ENCODE data around the gene NOPCHAP1. TPM values are rescaled to one million over a fixed set of nuclear protein-coding genes. Genes with fewer than 3 reads are reported as not detected.

NOPCHAP1 gene
- total RNA-seq, 1 experiment from 2014 or later, result 49.3 TPM

- Histone ChIP-seq H3K14ac (ENCODE audit: insufficient read depth, low read length) (no peak overlapping the region), H4K8ac (replicated peaks; ENCODE audit: insufficient read length, low read depth, low read length) (no peak overlapping the region), H2BK120ac (ENCODE audit: low read depth, low read length, poor library complexity, severe bottlenecking) (no peak overlapping the region), H3K79me1 (ENCODE audit: insufficient read depth, low read depth, low read length, poor library complexity, severe bottlenecking) (no peaks in the 10 kb centered on the region), H3K18ac (ENCODE audit: insufficient read length, low read depth, low read length) (no peak overlapping the region), H2BK5ac (ENCODE audit: insufficient read length, low read length) (no peak overlapping the region), H3K9me3 (ENCODE audit: control insufficient read depth, low read depth, low read length) (no peaks in the 10 kb centered on the region), H3K79me2 (ENCODE audit: insufficient read depth, low read length) (no peaks in the 10 kb centered on the region), H3K4ac (ENCODE audit: low read depth, low read length) (no peak overlapping the region), H3K23ac (ENCODE audit: insufficient read length, low read depth, low read length) (no peak overlapping the region), H2AK5ac (ENCODE audit: insufficient read length, low read length) (no peak overlapping the region), H2BK20ac (ENCODE audit: low read depth, low read length, poor library complexity, severe bottlenecking) (no peak overlapping the region), H3K56ac (ENCODE audit: insufficient read length, low read depth, low read length) (no peak overlapping the region), H2BK15ac (ENCODE audit: low read depth, low read length) (no peak overlapping the region), H4K5ac (ENCODE audit: insufficient read length, low read depth, low read length) (no peak overlapping the region), H2BK12ac (ENCODE audit: insufficient read length, low read depth, low read length) (no peak overlapping the region), H3K9ac (ENCODE audit: extremely low read depth, insufficient read length, low read length) (no peak overlapping the region), H3K4me1 (ENCODE audit: insufficient read depth, low read length) (no peaks in the 10 kb centered on the region), H4K20me1 (ENCODE audit: control insufficient read depth, insufficient read depth, insufficient read length) (no peaks in the 10 kb centered on the region), H2AFZ (ENCODE audit: low read length) (no peak overlapping the region), H3T11ph (ENCODE audit: low read length) (no peak overlapping the region), H4K91ac (ENCODE audit: insufficient read length, low read depth, low read length) (no peak overlapping the region), H3K4me2 (ENCODE audit: insufficient read depth, insufficient read length, low read length) (no peak overlapping the region), H3K27me3 (ENCODE audit: insufficient read depth, low read length) (no peaks in the 10 kb centered on the region), H3K27ac (ENCODE audit: insufficient read length, low read depth, low read length) (no peak overlapping the region), H3K23me2 (ENCODE audit: insufficient read length, low read depth, low read length, poor library complexity, severe bottlenecking) (no peaks in the 10 kb centered on the region)
- H3K27me3 Mint-ChIP-seq (ENCODE audit: low read depth), result no peaks in the 10 kb centered on the region
- no CpG with 5 or more reads among the region's 4 CpGs for WGBS (ENCODE audit: extremely low coverage, insufficient read length, low lambda C conversion rate)
- no peak overlapping the region for H3K27ac Mint-ChIP-seq
- no peak for DNase-seq
- TF ChIP-seq CTCF (conservative IDR thresholded peaks at IDR 0.05), result no peak
- H3K4me3 Mint-ChIP-seq, result no peak overlapping the region
- no peaks in the 10 kb centered on the region for H3K9me3 Mint-ChIP-seq
- H3K36me3 Mint-ChIP-seq (ENCODE audit: insufficient read depth in 1 of 3, low read depth in 3 of 3), result peaks cover 9 to 13% (median 10%) of the 10 kb centered on the region in 3 experiments; a peak in 6 of 7 replicates
- H3K4me1 Mint-ChIP-seq, result peaks cover 11 to 14% of the 10 kb centered on the region in 2 experiments
Observed at GRCh38 chr12:105018012-105018411, 31.9 kb downstream of the NOPCHAP1 start.

All from H9 (cell line).